A673 (cell line): ENCODE results near the gene HTRA2.

Experiments
- EZH2 ChIP-seq: fragments of 200-600 bp; sonication (generic); IDR thresholded peaks from 2 replicates; pipeline ENCODE4 v1.6.1; 2017; ENCODE audit warnings: borderline replicate concordance, low read depth, mild to moderate bottlenecking, mixed read lengths, antibody characterized with exemption, low read length; ENCODE audit not compliant: poor library complexity, severe bottlenecking
- TF ChIP-seq, protein P1 (sequence below): fragments of 300-800, 200-600 bp; sonication (generic); conservative IDR thresholded peaks from 2 replicates; pipeline ENCODE4 v1.5.1; 2017; ENCODE audit warnings: low read depth, mild to moderate bottlenecking, antibody characterized with exemption, low read length, moderate library complexity, mixed read lengths

DNA sequence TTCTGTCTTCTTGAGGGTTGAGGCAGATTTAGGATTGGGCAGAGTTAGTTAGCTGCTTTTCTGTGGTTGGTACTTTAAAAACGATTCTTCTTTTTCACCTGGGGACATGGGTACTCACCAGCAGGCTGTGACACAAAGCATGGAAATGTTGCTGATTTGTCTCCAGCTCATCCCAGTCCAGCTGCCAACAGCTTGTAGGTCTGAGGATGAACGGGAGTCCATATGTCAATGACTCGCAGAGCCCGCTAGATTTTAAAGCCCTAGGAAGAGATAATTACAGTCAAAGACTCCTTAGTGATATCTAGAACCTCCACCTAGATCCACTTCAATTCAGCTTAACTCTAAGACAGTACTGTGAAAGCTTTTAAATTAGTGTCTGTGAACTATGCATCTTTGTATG is 45.6 kb downstream of the HTRA2 start:
- no peak for TF ChIP-seq EZH2
- TF ChIP-seq, protein P1, sequence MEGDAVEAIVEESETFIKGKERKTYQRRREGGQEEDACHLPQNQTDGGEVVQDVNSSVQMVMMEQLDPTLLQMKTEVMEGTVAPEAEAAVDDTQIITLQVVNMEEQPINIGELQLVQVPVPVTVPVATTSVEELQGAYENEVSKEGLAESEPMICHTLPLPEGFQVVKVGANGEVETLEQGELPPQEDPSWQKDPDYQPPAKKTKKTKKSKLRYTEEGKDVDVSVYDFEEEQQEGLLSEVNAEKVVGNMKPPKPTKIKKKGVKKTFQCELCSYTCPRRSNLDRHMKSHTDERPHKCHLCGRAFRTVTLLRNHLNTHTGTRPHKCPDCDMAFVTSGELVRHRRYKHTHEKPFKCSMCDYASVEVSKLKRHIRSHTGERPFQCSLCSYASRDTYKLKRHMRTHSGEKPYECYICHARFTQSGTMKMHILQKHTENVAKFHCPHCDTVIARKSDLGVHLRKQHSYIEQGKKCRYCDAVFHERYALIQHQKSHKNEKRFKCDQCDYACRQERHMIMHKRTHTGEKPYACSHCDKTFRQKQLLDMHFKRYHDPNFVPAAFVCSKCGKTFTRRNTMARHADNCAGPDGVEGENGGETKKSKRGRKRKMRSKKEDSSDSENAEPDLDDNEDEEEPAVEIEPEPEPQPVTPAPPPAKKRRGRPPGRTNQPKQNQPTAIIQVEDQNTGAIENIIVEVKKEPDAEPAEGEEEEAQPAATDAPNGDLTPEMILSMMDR, result no peak
